GM12878 (cell line): Measurements from ENCODE around the gene MSH5. TPM values are rescaled to one million over a fixed set of nuclear protein-coding genes. Genes with fewer than 3 reads are reported as not detected.
A peak's percentile ranks its signal among the peaks of the same experiment; 100 is the strongest.

ENCODE experiments used
- BCL3 ChIP-seq: IDR thresholded peaks from 2 replicates; pipeline ENCODE4 v1.6.1; 2011; ENCODE audit warnings: borderline replicate concordance, low read depth, mild to moderate bottlenecking, moderate library complexity, low read length; ENCODE audit not compliant: insufficient read depth, poor library complexity, severe bottlenecking
- CEBPZ ChIP-seq: fragments of 150-350 bp; IDR thresholded peaks from 2 replicates; pipeline ENCODE4 v1.6.1; 2016; ENCODE audit warnings: low read depth, low read length
- E2F8 ChIP-seq: fragments of 450-650 bp; IDR thresholded peaks from 2 replicates; pipeline ENCODE4 v1.6.1; 2018; ENCODE audit warnings: mild to moderate bottlenecking, low read depth, moderate library complexity; ENCODE audit not compliant: partially characterized antibody
- HDAC6 ChIP-seq: fragments of 200-600 bp; sonication (generic); IDR thresholded peaks from one replicate; pipeline ENCODE4 v1.8.0; 2017; ENCODE audit warnings: antibody characterized with exemption; ENCODE audit not compliant: unreplicated experiment
- NFXL1 ChIP-seq: fragments of 450-650 bp; IDR thresholded peaks from 2 replicates; pipeline ENCODE4 v1.6.1; 2017; ENCODE audit warnings: antibody characterized with exemption, mild to moderate bottlenecking, borderline replicate concordance
- NKRF ChIP-seq: fragments of 450-650 bp; conservative IDR thresholded peaks from 2 replicates; pipeline ENCODE4 v1.6.1; 2017; ENCODE audit warnings: mild to moderate bottlenecking, moderate library complexity
- REST ChIP-seq: IDR thresholded peaks from 2 replicates; pipeline ENCODE4 v1.6.1; 2012; ENCODE audit warnings: mild to moderate bottlenecking, low read depth, low read length
- SMAD1 ChIP-seq: fragments of 450-650 bp; IDR thresholded peaks from 2 replicates; pipeline ENCODE4 v1.6.1; 2018; ENCODE audit warnings: mild to moderate bottlenecking, low read depth; ENCODE audit not compliant: partially characterized antibody
- ZBTB33 ChIP-seq: fragments of 450-650 bp; IDR thresholded peaks from 2 replicates; pipeline ENCODE4 v1.6.1; 2017; ENCODE audit warnings: mild to moderate bottlenecking
- ZNF274 ChIP-seq: IDR thresholded peaks from one replicate; pipeline ENCODE4 v1.8.0; 2011; ENCODE audit not compliant: insufficient read length, insufficient read depth
- ZSCAN29 ChIP-seq: fragments of 450-650 bp; IDR thresholded peaks from 2 replicates; pipeline ENCODE4 v1.6.1; 2017; ENCODE audit warnings: mild to moderate bottlenecking, moderate library complexity
- polyA plus RNA-seq, 11 experiments: library from polyadenylated mRNA; depleted of rRNA in 4 of 11; unstranded in 6 of 11; stranded (reverse) in 5 of 11; fragments of >200 nt; fragmentation: Nextera tagmentation in 4 of 11; fragmentation: Illumina TruSeq in 1 of 11; extraction: Ambion mirVana in 4 of 11; extraction: Trizol in 1 of 11; gene quantifications; 1 replicate in 1 of 11; 2 replicates in 10 of 11; pipeline versions ENCODE4 v1.2.1 to v1.2.3, GENCODE V29; 2011 to 2016; ENCODE audit warnings: inconsistent platforms in 2 of 11, missing spikeins in 2 of 11, low read depth in 1 of 11
- total RNA-seq, 4 experiments: library from RNA; depleted of rRNA in 3 of 4; stranded (reverse); fragments of >200 nt in 3 of 4; fragmentation: Illumina TruSeq in 1 of 4; extraction: Trizol in 1 of 4; gene quantifications; 2 replicates each; pipeline versions ENCODE4 v1.2.1 to v1.2.3, GENCODE V29; 2013 to 2021

The MSH5 gene
- total and polyA plus RNA-seq, 10 of the 15 experiments (the other 5 are each of a cell fraction or from before 2014, with no cell fraction given) = 9.1 to 52.7 (median 30.0) TPM

- TF ChIP-seq ZBTB33 (no peak), NKRF (no peak), ZNF274 (no peak), CEBPZ (no peak), REST (no peak), HDAC6 (no peak), BCL3 (no peak), SMAD1 (peak; percentile 72), ZSCAN29 (no peak), NFXL1 (no peak), E2F8 (no peak)
Observed at GRCh38 chr6:31737991-31738979, 1.5 kb upstream of the MSH5 start (continued).
